ENCODE results near the gene SHBG. TPM values are rescaled to one million over a fixed set of nuclear protein-coding genes. Genes with fewer than 3 reads are reported as not detected.

SHBG gene, protein sequence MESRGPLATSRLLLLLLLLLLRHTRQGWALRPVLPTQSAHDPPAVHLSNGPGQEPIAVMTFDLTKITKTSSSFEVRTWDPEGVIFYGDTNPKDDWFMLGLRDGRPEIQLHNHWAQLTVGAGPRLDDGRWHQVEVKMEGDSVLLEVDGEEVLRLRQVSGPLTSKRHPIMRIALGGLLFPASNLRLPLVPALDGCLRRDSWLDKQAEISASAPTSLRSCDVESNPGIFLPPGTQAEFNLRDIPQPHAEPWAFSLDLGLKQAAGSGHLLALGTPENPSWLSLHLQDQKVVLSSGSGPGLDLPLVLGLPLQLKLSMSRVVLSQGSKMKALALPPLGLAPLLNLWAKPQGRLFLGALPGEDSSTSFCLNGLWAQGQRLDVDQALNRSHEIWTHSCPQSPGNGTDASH
- total RNA-seq, result 0.36 and 0.88 TPM in 2 replicates

DNA sequence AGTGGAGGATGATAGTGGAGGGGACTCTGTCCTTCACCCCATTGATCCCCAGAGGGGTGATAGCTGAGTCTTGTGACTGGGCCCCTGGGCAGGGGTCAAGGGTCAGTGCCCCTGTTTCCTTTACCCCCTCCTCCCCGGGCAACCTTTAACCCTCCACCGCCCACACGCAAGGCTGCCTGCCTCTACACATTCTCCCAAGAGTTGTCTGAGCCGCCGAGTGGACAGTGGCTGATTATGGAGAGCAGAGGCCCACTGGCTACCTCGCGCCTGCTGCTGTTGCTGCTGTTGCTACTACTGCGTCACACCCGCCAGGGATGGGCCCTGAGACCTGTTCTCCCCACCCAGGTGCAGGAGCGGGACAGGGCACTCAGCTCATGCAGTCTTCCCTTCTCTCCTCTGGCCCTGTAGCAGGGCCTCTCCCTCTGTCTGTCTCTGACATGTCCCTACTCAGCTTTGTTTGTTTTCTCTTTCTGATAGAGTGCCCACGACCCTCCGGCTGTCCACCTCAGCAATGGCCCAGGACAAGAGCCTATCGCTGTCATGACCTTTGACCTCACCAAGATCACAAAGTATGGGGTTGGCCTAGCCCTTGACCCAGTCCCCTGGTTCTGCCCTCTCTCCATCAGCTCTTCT, at the start of gene SHBG:
Gene SHBG (plus strand): TSS at position 197 of the 633 bp plus-strand sequence. CDS start 38 bp downstream, at position 235.
- H3K36me3 ChIP-seq (ENCODE audit: insufficient read depth, low read length), result no peaks in the 10 kb centered on the region
- H2AFZ ChIP-seq (ENCODE audit: low read length), result no peak within 1 kb of the TSS
- H3K4me2 ChIP-seq (ENCODE audit: insufficient read depth, low read length), result no peak within 1 kb of the TSS
- no peaks in the 10 kb centered on the region for H3K27me3 ChIP-seq (ENCODE audit: insufficient read depth, low read length)
- H3K9me3 ChIP-seq (ENCODE audit: low read depth, low read length), result no peaks in the 10 kb centered on the region
- peaks cover 15% of the 10 kb centered on the region for H3K79me2 ChIP-seq (ENCODE audit: insufficient read depth, low read length)
- H3K4me3 ChIP-seq (ENCODE audit: insufficient read depth, low read length), result no peak within 1 kb of the TSS
- H3K4me1 ChIP-seq (ENCODE audit: insufficient read depth, low read length), result peaks cover 5% of the 10 kb centered on the region
- TF ChIP-seq, protein P1, sequence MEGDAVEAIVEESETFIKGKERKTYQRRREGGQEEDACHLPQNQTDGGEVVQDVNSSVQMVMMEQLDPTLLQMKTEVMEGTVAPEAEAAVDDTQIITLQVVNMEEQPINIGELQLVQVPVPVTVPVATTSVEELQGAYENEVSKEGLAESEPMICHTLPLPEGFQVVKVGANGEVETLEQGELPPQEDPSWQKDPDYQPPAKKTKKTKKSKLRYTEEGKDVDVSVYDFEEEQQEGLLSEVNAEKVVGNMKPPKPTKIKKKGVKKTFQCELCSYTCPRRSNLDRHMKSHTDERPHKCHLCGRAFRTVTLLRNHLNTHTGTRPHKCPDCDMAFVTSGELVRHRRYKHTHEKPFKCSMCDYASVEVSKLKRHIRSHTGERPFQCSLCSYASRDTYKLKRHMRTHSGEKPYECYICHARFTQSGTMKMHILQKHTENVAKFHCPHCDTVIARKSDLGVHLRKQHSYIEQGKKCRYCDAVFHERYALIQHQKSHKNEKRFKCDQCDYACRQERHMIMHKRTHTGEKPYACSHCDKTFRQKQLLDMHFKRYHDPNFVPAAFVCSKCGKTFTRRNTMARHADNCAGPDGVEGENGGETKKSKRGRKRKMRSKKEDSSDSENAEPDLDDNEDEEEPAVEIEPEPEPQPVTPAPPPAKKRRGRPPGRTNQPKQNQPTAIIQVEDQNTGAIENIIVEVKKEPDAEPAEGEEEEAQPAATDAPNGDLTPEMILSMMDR (IDR thresholded peaks at IDR 0.05; ENCODE audit: extremely low read depth, low read depth, low read length), result no peak
- no peak for DNase-seq (ENCODE audit: insufficient read length, low spot score, missing footprints)
- H4K20me1 ChIP-seq (ENCODE audit: insufficient read depth, low read length), result no peaks in the 10 kb centered on the region
- H3K27ac ChIP-seq (ENCODE audit: low read depth, low read length), result no peak within 1 kb of the TSS

DNA sequence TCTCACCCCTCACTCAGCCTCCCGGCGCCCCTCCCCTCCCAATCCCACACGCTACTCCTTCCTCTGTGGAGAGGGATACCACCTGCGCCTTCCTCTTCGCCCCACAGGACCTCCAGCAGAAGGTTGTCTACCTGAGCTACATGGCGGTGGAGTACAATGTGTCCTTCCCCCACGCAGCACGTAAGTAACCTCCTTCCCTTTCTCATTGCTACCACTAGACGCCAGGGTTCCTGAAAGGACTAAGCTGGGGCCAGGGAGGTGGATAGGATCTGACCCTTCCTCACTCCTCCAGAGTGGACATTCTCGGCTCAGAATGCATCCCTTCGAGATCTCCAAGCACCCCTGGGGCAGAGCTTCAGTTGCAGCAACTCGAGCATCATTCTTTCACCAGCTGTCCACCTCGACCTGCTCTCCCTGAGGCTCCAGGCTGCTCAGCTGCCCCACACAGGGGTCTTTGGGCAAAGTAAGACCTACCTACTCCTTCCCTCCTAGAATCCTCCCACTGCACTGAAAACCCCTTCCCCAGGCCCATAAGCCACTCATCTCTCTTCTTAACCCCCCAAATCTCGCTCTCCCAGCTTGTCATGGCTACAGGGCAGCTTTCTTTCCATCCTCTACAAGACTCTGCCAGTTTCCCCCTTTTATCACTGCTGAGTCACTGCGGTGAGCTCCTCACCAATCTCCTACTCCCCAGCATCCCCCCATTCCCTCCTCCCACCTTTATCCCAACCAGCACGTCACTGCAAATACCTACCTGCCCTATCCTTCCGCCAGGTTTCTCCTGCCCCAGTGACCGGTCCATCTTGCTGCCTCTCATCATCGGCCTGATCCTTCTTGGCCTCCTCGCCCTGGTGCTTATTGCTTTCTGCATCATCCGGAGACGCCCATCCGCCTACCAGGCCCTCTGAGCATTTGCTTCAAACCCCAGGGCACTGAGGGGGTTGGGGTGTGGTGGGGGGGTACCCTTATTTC, 49.0 kb upstream of the SHBG start:
- peak overlapping the region; percentile 71 for H3K27ac ChIP-seq (ENCODE audit: low read depth, low read length)
- H3K27me3 ChIP-seq (ENCODE audit: insufficient read depth, low read length), result no peaks in the 10 kb centered on the region
- peaks cover 52% of the 10 kb centered on the region for H3K4me1 ChIP-seq (ENCODE audit: insufficient read depth, low read length)
- peak; percentile 67 for DNase-seq (ENCODE audit: insufficient read length, low spot score, missing footprints)
- H3K4me3 ChIP-seq (ENCODE audit: insufficient read depth, low read length), result peak overlapping the region; percentile 0
- TF ChIP-seq, protein P1 (IDR thresholded peaks at IDR 0.05; ENCODE audit: extremely low read depth, low read depth, low read length), result no peak
- H2AFZ ChIP-seq (ENCODE audit: low read length), result no peak overlapping the region
- peak overlapping the region; percentile 74 for H3K4me2 ChIP-seq (ENCODE audit: insufficient read depth, low read length)
- peaks cover 29% of the 10 kb centered on the region for H4K20me1 ChIP-seq (ENCODE audit: insufficient read depth, low read length)
- peaks cover 35% of the 10 kb centered on the region for H3K36me3 ChIP-seq (ENCODE audit: insufficient read depth, low read length)
- peaks cover 77% of the 10 kb centered on the region for H3K79me2 ChIP-seq (ENCODE audit: insufficient read depth, low read length)
- H3K9me3 ChIP-seq (ENCODE audit: low read depth, low read length), result no peaks in the 10 kb centered on the region

DNA sequence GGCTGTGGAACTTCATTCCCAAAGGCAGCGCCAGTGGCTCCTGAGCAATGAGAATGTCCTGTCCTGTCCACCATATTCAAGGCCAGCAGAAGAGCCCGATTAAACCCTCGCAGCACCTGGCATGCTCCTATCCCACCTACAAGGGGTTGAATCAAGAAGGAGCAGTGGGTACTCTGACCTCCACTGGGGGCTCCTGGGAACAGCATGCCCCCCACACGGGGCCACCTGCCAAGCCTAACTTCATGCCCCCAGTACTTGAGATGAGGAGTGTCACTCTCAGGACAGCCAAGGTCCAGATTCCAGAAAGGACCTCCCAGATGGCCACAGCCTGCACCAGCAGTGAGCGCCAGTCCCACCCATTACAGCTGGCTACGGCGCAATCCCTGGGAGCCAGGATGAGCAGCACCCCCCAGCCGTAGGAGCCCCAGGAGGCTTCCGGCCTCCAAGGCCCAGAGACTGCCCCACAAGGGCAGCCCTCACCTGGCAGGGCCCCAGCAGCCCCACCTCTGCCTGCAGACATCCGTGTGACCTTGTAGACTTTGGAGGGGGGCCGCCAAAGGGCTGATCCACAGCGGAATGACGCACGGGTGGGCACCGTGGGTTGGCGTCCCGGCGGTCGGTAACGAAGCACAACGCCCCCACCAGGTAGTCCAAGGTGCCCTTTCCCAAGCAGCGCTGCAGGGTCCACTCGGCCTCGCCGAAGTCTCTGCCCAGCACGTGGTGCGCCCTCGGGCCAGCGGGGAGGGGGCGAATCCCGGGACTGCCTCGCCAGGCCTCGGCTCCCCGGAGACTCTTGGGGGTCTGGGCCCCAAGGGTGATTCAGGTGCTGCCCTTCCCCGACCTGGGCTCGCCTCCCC, 47.3 kb upstream of the SHBG start:
- Histone ChIP-seq H3K4me1 (ENCODE audit: insufficient read depth, low read length) (peaks cover 56% of the 10 kb centered on the region), H2AFZ (ENCODE audit: low read length) (no peak overlapping the region), H3K36me3 (ENCODE audit: insufficient read depth, low read length) (peaks cover 17% of the 10 kb centered on the region), H3K27me3 (ENCODE audit: insufficient read depth, low read length) (no peaks in the 10 kb centered on the region), H4K20me1 (ENCODE audit: insufficient read depth, low read length) (peaks cover 15% of the 10 kb centered on the region), H3K4me2 (ENCODE audit: insufficient read depth, low read length) (peak overlapping the region; percentile 97), H3K9me3 (ENCODE audit: low read depth, low read length) (no peaks in the 10 kb centered on the region), H3K27ac (ENCODE audit: low read depth, low read length) (peak overlapping the region; percentile 99), H3K4me3 (ENCODE audit: insufficient read depth, low read length) (peak overlapping the region; percentile 92), H3K79me2 (ENCODE audit: insufficient read depth, low read length) (peaks cover 64% of the 10 kb centered on the region)
- TF ChIP-seq, protein P1 (IDR thresholded peaks at IDR 0.05; ENCODE audit: extremely low read depth, low read depth, low read length), result no peak
- DNase-seq (ENCODE audit: insufficient read length, low spot score, missing footprints), result peak; percentile 57
